ENCODE measurements around the gene EMILIN2.

DNA sequence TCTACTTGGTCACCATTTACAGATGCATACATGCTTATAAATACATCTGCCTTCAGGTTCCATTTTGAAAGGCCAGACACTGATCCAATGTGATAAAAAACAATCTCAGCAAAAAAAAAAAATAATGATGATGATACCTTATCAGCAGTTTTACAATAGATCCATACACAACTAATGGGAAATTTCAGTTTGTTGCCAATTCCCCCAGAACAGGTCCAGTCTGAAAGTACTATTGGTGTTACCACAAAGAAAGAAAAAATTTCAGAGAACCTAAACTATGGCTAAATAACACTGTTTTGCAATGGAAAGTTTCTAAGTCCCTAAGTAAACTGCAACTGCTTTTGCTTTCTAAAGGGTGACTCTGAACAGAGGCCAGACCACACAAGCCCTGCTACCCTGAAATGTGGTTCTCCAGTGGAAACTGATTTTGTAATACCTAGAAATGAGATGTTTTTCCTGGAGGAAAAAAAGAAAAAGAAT lies 112.1 kb downstream of the EMILIN2 start:
- TF ChIP-seq CTCF (IDR thresholded peaks at IDR 0.05) (no peak), ZFX (IDR thresholded peaks at IDR 0.05; ENCODE audit: borderline replicate concordance) (no peak)

All from 22Rv1 (cell line).